ENCODE measurements around the gene FGB. TPM values are rescaled to one million over a fixed set of nuclear protein-coding genes. Genes with fewer than 3 reads are reported as not detected.

The FGB gene
- total and polyA plus RNA-seq, 2 of the 13 experiments (the other 11 are each of a cell fraction or from before 2014, with no cell fraction given), result 226 to 784 TPM

GRCh38 chr4:154549894-154550790 lies 12.7 kb upstream of the FGB start, which contains the start of gene PLRG1 (continued):
- TF ChIP-seq PLSCR1 (CRISPR knock-in tag; IDR thresholded peaks at IDR 0.05; ENCODE audit: borderline replicate concordance) (no peak), ZFX (CRISPR knock-in tag; IDR thresholded peaks at IDR 0.05; ENCODE audit: low read depth) (peak; percentile 67), ZNF776 (CRISPR knock-in tag; IDR thresholded peaks at IDR 0.05) (no peak), ZNF562 (CRISPR knock-in tag; IDR thresholded peaks at IDR 0.05; ENCODE audit: borderline replicate concordance) (no peak), MXD1 (CRISPR knock-in tag; IDR thresholded peaks at IDR 0.05) (0 out of 2 replicates have a peak, but pooled peaks have one; percentile 22), HOMEZ (CRISPR knock-in tag; IDR thresholded peaks at IDR 0.05; ENCODE audit: low read depth) (0 out of 2 replicates have a peak, but pooled peaks have one; percentile 52), ZNF710 (CRISPR knock-in tag; IDR thresholded peaks at IDR 0.05; ENCODE audit: borderline replicate concordance) (no peak), RFXANK (CRISPR knock-in tag; IDR thresholded peaks at IDR 0.05) (no peak), SAP130 (CRISPR knock-in tag; IDR thresholded peaks at IDR 0.05; ENCODE audit: low read depth) (peak; percentile 91), THAP11 (CRISPR knock-in tag; IDR thresholded peaks at IDR 0.05) (peak; percentile 84), KDM1A (CRISPR knock-in tag; IDR thresholded peaks at IDR 0.05) (no peak), PBX2 (CRISPR knock-in tag; IDR thresholded peaks at IDR 0.05) (no peak), MEIS1 (CRISPR knock-in tag; IDR thresholded peaks at IDR 0.05; ENCODE audit: borderline replicate concordance) (peak; percentile 62; the same call in 1 of the 2 replicates), DMAP1 (CRISPR knock-in tag; IDR thresholded peaks at IDR 0.05) (peak; percentile 19; the same call in 1 of the 2 replicates), YEATS4 (CRISPR knock-in tag; IDR thresholded peaks at IDR 0.05; ENCODE audit: borderline replicate concordance) (peak; percentile 47; the same call in 1 of the 2 replicates), ZNF383 (CRISPR knock-in tag; IDR thresholded peaks at IDR 0.05; ENCODE audit: borderline replicate concordance) (no peak), ZNF367 (CRISPR knock-in tag; IDR thresholded peaks at IDR 0.05; ENCODE audit: borderline replicate concordance) (0 out of 2 replicates have a peak, but pooled peaks have one; percentile 5), ZNF232 (CRISPR knock-in tag; IDR thresholded peaks at IDR 0.05; ENCODE audit: borderline replicate concordance) (0 out of 2 replicates have a peak, but pooled peaks have one; percentile 20), ZNF552 (CRISPR knock-in tag; IDR thresholded peaks at IDR 0.05; ENCODE audit: borderline replicate concordance) (no peak), ZBTB1 (CRISPR knock-in tag; IDR thresholded peaks at IDR 0.05; ENCODE audit: borderline replicate concordance) (no peak), ZNF235 (CRISPR knock-in tag; IDR thresholded peaks at IDR 0.05; ENCODE audit: borderline replicate concordance) (no peak), RBM39 (IDR thresholded peaks at IDR 0.05; ENCODE audit: low read depth, low read length, poor library complexity, severe bottlenecking) (peak; percentile 35), ZNF720 (CRISPR knock-in tag; IDR thresholded peaks at IDR 0.05) (no peak), NFKBIZ (CRISPR knock-in tag; IDR thresholded peaks at IDR 0.05) (no peak)
